ENCODE measurements around the gene TBC1D22B. TPM values are rescaled to one million over a fixed set of nuclear protein-coding genes. Genes with fewer than 3 reads are reported as not detected.
A peak's percentile ranks its signal among the peaks of the same experiment; 100 is the strongest.

The TBC1D22B gene
- total RNA-seq, 1 donor: 6.9 TPM

DNA sequence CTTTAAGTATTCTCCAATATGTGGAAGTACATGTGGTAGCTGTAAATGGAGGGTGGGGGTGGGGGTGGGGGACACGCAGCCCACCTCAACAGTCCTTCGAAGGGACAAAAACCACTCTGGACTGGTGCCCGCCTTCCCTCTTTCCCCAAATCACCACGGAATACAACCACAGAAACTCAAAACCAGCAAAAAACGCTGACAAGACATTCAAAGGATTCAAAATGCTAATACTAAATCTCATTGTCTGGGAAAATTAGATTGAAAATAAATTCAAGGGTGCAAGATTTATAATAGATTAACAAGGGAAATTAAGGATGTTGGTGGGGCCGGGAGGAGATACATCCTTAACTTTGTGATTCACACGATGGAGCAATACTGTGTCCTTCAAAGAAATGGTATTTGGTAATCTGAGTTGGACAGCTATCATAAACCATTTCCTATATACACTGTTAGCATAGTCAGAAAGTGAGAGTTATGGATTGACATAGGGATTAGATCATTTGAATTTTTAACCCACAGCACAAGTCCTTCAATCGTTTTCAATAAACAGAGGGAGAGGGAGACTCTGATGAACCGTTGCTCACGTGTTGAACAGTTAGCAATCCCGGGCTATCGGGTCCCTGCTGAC is 766 bp upstream of the TBC1D22B start:
- Histone ChIP-seq H4K20me1 (ENCODE audit: insufficient read depth, low read length) (no peaks in the 10 kb centered on the region), H3K4me3 (ENCODE audit: insufficient read depth, low read length) (peak overlapping the region; percentile 88), H3K79me2 (ENCODE audit: insufficient read depth, low read length) (peaks cover 45% of the 10 kb centered on the region), H3K9me3 (ENCODE audit: low read depth, low read length) (no peaks in the 10 kb centered on the region), H3K27me3 (ENCODE audit: insufficient read depth, low read length) (no peaks in the 10 kb centered on the region), H3K27ac (ENCODE audit: low read depth, low read length) (peak overlapping the region; percentile 95), H3K4me1 (ENCODE audit: insufficient read depth, low read length) (peaks cover 14% of the 10 kb centered on the region), H3K4me2 (ENCODE audit: insufficient read depth, low read length) (peak overlapping the region; percentile 89), H2AFZ (ENCODE audit: low read length) (peak overlapping the region; percentile 40), H3K36me3 (ENCODE audit: insufficient read depth, low read length) (no peaks in the 10 kb centered on the region)
- TF ChIP-seq, protein P1, sequence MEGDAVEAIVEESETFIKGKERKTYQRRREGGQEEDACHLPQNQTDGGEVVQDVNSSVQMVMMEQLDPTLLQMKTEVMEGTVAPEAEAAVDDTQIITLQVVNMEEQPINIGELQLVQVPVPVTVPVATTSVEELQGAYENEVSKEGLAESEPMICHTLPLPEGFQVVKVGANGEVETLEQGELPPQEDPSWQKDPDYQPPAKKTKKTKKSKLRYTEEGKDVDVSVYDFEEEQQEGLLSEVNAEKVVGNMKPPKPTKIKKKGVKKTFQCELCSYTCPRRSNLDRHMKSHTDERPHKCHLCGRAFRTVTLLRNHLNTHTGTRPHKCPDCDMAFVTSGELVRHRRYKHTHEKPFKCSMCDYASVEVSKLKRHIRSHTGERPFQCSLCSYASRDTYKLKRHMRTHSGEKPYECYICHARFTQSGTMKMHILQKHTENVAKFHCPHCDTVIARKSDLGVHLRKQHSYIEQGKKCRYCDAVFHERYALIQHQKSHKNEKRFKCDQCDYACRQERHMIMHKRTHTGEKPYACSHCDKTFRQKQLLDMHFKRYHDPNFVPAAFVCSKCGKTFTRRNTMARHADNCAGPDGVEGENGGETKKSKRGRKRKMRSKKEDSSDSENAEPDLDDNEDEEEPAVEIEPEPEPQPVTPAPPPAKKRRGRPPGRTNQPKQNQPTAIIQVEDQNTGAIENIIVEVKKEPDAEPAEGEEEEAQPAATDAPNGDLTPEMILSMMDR (IDR thresholded peaks at IDR 0.05; ENCODE audit: extremely low read depth, low read depth, low read length): no peak
- DNase-seq (ENCODE audit: insufficient read length, low spot score, missing footprints): no peak

- Histone ChIP-seq H3K27me3 (ENCODE audit: insufficient read depth, low read length) (no peaks in the 10 kb centered on the region), H3K4me3 (ENCODE audit: insufficient read depth, low read length) (peak overlapping the region; percentile 88), H3K36me3 (ENCODE audit: insufficient read depth, low read length) (no peaks in the 10 kb centered on the region), H3K79me2 (ENCODE audit: insufficient read depth, low read length) (peaks cover 48% of the 10 kb centered on the region), H4K20me1 (ENCODE audit: insufficient read depth, low read length) (no peaks in the 10 kb centered on the region), H3K4me2 (ENCODE audit: insufficient read depth, low read length) (peak overlapping the region; percentile 89), H2AFZ (ENCODE audit: low read length) (peak overlapping the region; percentile 40), H3K4me1 (ENCODE audit: insufficient read depth, low read length) (peaks cover 14% of the 10 kb centered on the region), H3K9me3 (ENCODE audit: low read depth, low read length) (no peaks in the 10 kb centered on the region), H3K27ac (ENCODE audit: low read depth, low read length) (peak overlapping the region; percentile 95)
- TF ChIP-seq, protein P1 (IDR thresholded peaks at IDR 0.05; ENCODE audit: extremely low read depth, low read depth, low read length): no peak
- no peak for DNase-seq (ENCODE audit: insufficient read length, low spot score, missing footprints)
Measured at GRCh38 chr6:37257320-37257633, 295 bp upstream of the TBC1D22B start.

DNA sequence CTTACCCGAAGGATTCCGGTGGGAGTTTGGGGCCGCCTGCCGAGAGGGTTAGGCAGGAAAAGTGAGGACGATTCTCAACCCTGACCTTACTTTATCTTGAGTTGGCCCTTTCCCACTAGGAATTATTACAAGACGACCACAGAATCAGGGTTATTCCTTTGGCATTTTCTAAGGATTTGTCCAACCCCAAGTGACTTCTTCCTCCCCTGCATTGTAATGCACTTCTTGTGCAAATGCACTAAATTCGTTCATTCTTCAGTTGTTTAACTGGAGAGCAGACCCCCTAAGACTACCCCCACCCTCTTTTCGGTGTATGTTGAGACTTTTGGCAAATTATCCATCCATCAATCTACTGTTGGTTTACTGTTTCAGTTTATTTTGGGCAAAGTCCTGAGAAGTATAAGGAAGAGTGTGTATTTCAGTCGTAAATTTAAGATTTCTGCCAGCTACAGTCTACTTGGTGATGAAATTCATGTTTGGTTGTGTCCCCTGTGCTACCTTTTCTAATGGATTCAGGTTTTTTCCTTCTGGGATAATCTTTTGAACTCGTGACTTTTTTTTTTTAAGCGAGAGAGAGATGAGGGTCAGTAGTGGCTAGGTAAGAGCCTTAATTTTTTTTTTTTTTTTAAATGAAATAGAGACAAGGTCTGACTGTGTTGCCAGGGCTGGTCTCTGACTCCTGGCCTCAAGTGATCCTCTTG is 983 bp downstream of the TBC1D22B start:
- no peak for DNase-seq (ENCODE audit: insufficient read length, low spot score, missing footprints)
- TF ChIP-seq, protein P1 (IDR thresholded peaks at IDR 0.05; ENCODE audit: extremely low read depth, low read depth, low read length): no peak

GRCh38 chr6:37259191-37259590 is 1.6 kb downstream of the TBC1D22B start:
- Histone ChIP-seq H3K36me3 (ENCODE audit: insufficient read depth, low read length) (no peaks in the 10 kb centered on the region), H3K4me1 (ENCODE audit: insufficient read depth, low read length) (peaks cover 14% of the 10 kb centered on the region), H3K27me3 (ENCODE audit: insufficient read depth, low read length) (no peaks in the 10 kb centered on the region), H3K9me3 (ENCODE audit: low read depth, low read length) (no peaks in the 10 kb centered on the region), H3K4me3 (ENCODE audit: insufficient read depth, low read length) (no peak overlapping the region), H3K27ac (ENCODE audit: low read depth, low read length) (peak overlapping the region; percentile 95), H3K4me2 (ENCODE audit: insufficient read depth, low read length) (peak overlapping the region; percentile 89), H2AFZ (ENCODE audit: low read length) (no peak overlapping the region), H3K79me2 (ENCODE audit: insufficient read depth, low read length) (peaks cover 67% of the 10 kb centered on the region), H4K20me1 (ENCODE audit: insufficient read depth, low read length) (no peaks in the 10 kb centered on the region)
- TF ChIP-seq, protein P1 (IDR thresholded peaks at IDR 0.05; ENCODE audit: extremely low read depth, low read depth, low read length): no peak
- no peak for DNase-seq (ENCODE audit: insufficient read length, low spot score, missing footprints)

More for the DNA sequence above, 983 bp downstream of the TBC1D22B start:
- Histone ChIP-seq H3K27ac (ENCODE audit: low read depth, low read length) (peak overlapping the region; percentile 95), H3K4me1 (ENCODE audit: insufficient read depth, low read length) (peaks cover 14% of the 10 kb centered on the region), H3K4me3 (ENCODE audit: insufficient read depth, low read length) (peak overlapping the region; percentile 88), H3K4me2 (ENCODE audit: insufficient read depth, low read length) (peak overlapping the region; percentile 89), H3K27me3 (ENCODE audit: insufficient read depth, low read length) (no peaks in the 10 kb centered on the region), H3K9me3 (ENCODE audit: low read depth, low read length) (no peaks in the 10 kb centered on the region), H3K36me3 (ENCODE audit: insufficient read depth, low read length) (no peaks in the 10 kb centered on the region), H4K20me1 (ENCODE audit: insufficient read depth, low read length) (no peaks in the 10 kb centered on the region), H3K79me2 (ENCODE audit: insufficient read depth, low read length) (peaks cover 61% of the 10 kb centered on the region), H2AFZ (ENCODE audit: low read length) (peak overlapping the region; percentile 79)
